ENCODE data around the gene DOCK11.
"Not testable (repeated sequence)": the region's sequence is repeated elsewhere in the genome, so short reads cannot be mapped to it uniquely, and the experiment has no call there.

GRCh38 chrX:118582926-118583325 lies 87.3 kb downstream of the DOCK11 start:
- TF ChIP-seq POLR2AphosphoS5 (IDR thresholded peaks at IDR 0.05); CTCF (IDR thresholded peaks at IDR 0.05; ENCODE audit: poor library complexity, severe bottlenecking); RAD21 (conservative IDR thresholded peaks at IDR 0.05); EZH2 (IDR thresholded peaks at IDR 0.05; ENCODE audit: borderline replicate concordance, insufficient read depth, low read length, poor library complexity, severe bottlenecking); REST (IDR thresholded peaks at IDR 0.05; ENCODE audit: borderline replicate concordance); SMC3 (conservative IDR thresholded peaks at IDR 0.05; ENCODE audit: poor library complexity); MXI1 (conservative IDR thresholded peaks at IDR 0.05; ENCODE audit: poor library complexity, severe bottlenecking); TAF1 (IDR thresholded peaks at IDR 0.05; ENCODE audit: low read depth): not testable (repeated sequence)

Data from neural cell (in vitro differentiated cells).